Prostate gland (tissue), 2 donors: Measurements from ENCODE around the gene CAPSL. TPM values are rescaled to one million over a fixed set of nuclear protein-coding genes. Genes with fewer than 3 reads are reported as not detected.
A peak's percentile ranks its signal among the peaks of the same experiment; 100 is the strongest.
"Not testable (repeated sequence)": the region's sequence is repeated elsewhere in the genome, so short reads cannot be mapped to it uniquely, and the experiment has no call there.

Source experiments
- DNase-seq: peaks from one replicate; pipeline ENCODE4 v3.0.0-alpha.2; 2019; ENCODE audit warnings: low spot score
- H3K27ac ChIP-seq, 2 donors: fragments of 200-600 bp; sonication (generic); 2 replicates each; pipeline ENCODE4 v1.5.1; 2017 to 2019
- H3K27me3 ChIP-seq: fragments of 200-600 bp; sonication (generic); replicated peaks from 2 replicates; pipeline ENCODE4 v1.5.1; 2019; ENCODE audit not compliant: insufficient read depth
- H3K36me3 ChIP-seq, 2 donors: fragments of 200-600 bp; sonication (generic); 1 replicate in 1 of 2; 2 replicates in 1 of 2; pipeline versions ENCODE4 v1.5.1 to v1.8.1; 2017 to 2019
- H3K4me1 ChIP-seq: fragments of 200-600 bp; sonication (generic); replicated peaks from 2 replicates; pipeline ENCODE4 v1.5.1; 2019
- H3K4me3 ChIP-seq, 2 donors: fragments of 200-600 bp; sonication (generic); 2 replicates each; pipeline ENCODE4 v1.5.1; 2017 to 2019
- H3K9me3 ChIP-seq: fragments of 200-600 bp; sonication (generic); 2 replicates; pipeline ENCODE4 v1.5.1; 2017
- CTCF ChIP-seq, 4 experiments: fragments of 200-600 bp in 2 of 4; fragments of 450-650 bp in 2 of 4; sonication (generic) in 2 of 4; IDR thresholded peaks; 1 replicate in 3 of 4; 2 replicates in 1 of 4; pipeline ENCODE4 v1.5.1; 2016 to 2019; ENCODE audit warnings: antibody characterized with exemption in 4 of 4, mild to moderate bottlenecking in 2 of 4, moderate library complexity in 2 of 4
- POLR2A ChIP-seq: fragments of 450-650 bp; IDR thresholded peaks from one replicate; pipeline ENCODE4 v1.6.1; 2016; ENCODE audit warnings: antibody characterized with exemption, mild to moderate bottlenecking
- POLR2AphosphoS5 ChIP-seq: sonication (generic); formaldehyde crosslinking; IDR thresholded peaks from one replicate; pipeline ENCODE4 v1.6.1; 2017; ENCODE audit warnings: antibody characterized with exemption
- WGBS: methylation state at CpG from one replicate; pipeline ENCODE4 v1.1.5; 2018; 5-methylcytosine and 5-hydroxymethylcytosine counted together
- intact Hi-C: fragments of 100-400 bp; cut with DNase I; formaldehyde crosslinking; loops from one replicate; pipeline ENCODE4 v1.14.2; 2022
- total RNA-seq, 2 donors: library from RNA; depleted of rRNA; stranded (reverse); fragments of >200 nt; gene quantifications; one replicate each; pipeline ENCODE4 v1.1.0, GENCODE V29; 2016

CAPSL gene
- total RNA-seq, 2 donors from 2014 or later: not detected

DNA sequence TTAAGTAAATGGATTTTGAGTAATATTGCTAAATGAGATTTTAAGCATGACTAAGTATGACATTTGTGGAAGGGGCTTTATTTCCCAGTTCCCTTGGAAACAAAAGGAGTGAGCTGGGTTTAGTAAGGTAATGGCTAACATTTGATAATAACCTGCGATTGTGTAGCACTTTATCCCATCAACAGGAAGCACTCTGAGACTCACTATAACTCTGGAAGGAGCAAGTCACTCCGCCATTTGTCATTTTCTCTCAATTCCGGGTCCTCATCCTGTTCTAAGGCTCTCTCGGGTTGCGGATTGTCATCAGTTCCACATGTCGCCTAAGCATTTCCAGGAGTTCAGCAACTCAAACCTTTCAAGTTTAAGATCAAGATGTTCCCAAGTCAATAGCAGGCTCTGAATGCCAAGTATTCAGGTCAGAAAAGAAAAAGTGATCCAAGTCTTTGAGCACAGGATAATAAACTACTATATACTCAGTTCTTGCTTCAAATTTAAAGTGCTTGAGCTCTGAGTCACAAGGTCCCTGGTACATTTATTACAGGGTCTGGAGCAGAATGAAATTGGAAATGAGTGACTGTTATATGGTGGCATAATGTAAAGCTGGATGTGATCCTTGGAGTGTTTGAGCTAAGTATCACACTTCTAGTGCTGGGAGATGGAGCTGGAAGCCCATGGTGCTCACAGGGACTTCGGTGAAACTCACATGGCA, 39.3 kb downstream of the CAPSL start:
- intact Hi-C loops: no loop called here
- no peak for TF ChIP-seq POLR2A
- TF ChIP-seq POLR2AphosphoS5: no peak
- no peak for TF ChIP-seq CTCF (IDR thresholded peaks at IDR 0.05)
- Histone ChIP-seq H3K4me1 (no peaks in the 10 kb centered on the region), H3K36me3 (no peaks in the 10 kb centered on the region), H3K27me3 (no peaks in the 10 kb centered on the region), H3K4me3 (no peak overlapping the region), H3K9me3 (no peaks in the 10 kb centered on the region), H3K27ac (no peak overlapping the region)
- 68% methylated on average over 7 of the region's 7 CpGs for WGBS
- no peak for DNase-seq

GRCh38 chr5:35894131-35894530, 44.3 kb downstream of the CAPSL start:
- Histone ChIP-seq H3K27ac (no peak overlapping the region), H3K4me3 (no peak overlapping the region), H3K4me1 (no peaks in the 10 kb centered on the region), H3K9me3 (no peaks in the 10 kb centered on the region), H3K36me3 (no peaks in the 10 kb centered on the region), H3K27me3 (no peaks in the 10 kb centered on the region)
- TF ChIP-seq POLR2AphosphoS5: no peak
- TF ChIP-seq CTCF (IDR thresholded peaks at IDR 0.05): no peak
- TF ChIP-seq POLR2A: no peak
- DNase-seq: no peak
- 74% methylated on average over 5 of the region's 5 CpGs for WGBS
- intact Hi-C loops: no loop called here

GRCh38 chr5:35892799-35893198, 45.6 kb downstream of the CAPSL start:
- H3K9me3 ChIP-seq, H3K4me3 ChIP-seq, intact Hi-C loops, H3K4me1 ChIP-seq, DNase-seq, H3K27ac ChIP-seq, H3K27me3 ChIP-seq, H3K36me3 ChIP-seq: not testable (repeated sequence)
- 96% methylated on average over 15 of the region's 23 CpGs for WGBS

DNA sequence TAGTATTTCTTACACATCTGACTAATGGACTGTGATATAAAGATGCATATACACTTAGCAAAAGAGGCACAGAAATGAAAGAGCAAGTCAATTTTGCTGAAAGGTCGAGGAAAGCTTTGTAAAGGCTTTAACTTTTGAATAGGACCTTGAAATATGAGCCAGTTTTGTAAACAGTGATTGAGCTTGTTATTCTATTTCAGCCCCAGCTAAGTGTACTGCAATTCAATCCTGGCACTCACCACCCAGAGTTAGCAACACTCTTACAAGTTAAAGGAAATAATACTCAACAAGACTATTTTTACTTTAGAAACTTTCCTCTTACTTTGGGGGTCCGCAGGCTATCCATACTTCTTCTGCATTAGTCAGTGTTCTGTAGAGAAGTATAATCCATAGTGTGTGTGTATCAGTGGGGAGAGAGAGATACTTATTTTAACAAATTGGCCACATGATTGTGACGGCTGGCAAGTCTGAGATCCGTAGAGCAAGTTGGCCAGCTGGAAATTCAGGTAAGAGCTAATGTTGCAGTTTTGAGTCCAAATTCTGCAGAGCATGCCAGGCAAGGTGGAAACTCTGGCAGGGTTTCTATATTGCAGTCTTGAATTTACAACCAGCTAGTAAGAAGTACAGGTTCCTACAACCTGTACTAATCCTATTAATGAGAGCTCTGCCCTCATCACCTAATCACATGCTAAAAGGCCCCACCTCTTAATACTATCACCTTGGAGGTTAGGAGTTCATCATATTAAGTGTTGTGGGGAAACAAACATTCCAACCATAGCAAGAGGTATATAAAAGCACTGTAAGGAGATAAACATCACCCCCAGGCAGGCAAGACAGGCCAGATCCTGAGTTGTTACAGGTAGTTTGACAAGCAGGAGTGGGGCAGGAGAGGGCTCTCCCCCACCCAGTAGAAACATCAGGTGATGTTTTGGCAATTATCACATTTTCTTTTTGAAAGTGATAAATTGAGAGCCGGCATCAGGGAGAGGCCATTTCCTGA, 48.1 kb downstream of the CAPSL start:
- WGBS: 39% methylated on average over 5 of the region's 5 CpGs

More for the DNA sequence above, 48.1 kb downstream of the CAPSL start:
- peak; percentile 48 for TF ChIP-seq POLR2AphosphoS5
- no peak for TF ChIP-seq POLR2A
- no peak for TF ChIP-seq CTCF (IDR thresholded peaks at IDR 0.05)
- Histone ChIP-seq H3K4me1 (no peaks in the 10 kb centered on the region), H3K4me3 (no peak overlapping the region), H3K9me3 (no peaks in the 10 kb centered on the region), H3K27me3 (no peaks in the 10 kb centered on the region), H3K27ac (no peak overlapping the region), H3K36me3 (no peaks in the 10 kb centered on the region)
- peak; percentile 70 for DNase-seq
- intact Hi-C loops: no loop called here
